K562 (cell line): ENCODE measurements around the gene SLC6A8. TPM values are rescaled to one million over a fixed set of nuclear protein-coding genes. Genes with fewer than 3 reads are reported as not detected.

Experiments used
- ARHGAP35 ChIP-seq: fragments of 450-650 bp; IDR thresholded peaks from 2 replicates; pipeline ENCODE4 v1.6.1; 2018; ENCODE audit not compliant: partially characterized antibody
- CHD4 ChIP-seq: fragments of 200-600 bp; sonication (generic); IDR thresholded peaks from 3 replicates; pipeline ENCODE4 v1.6.1; 2012; ENCODE audit warnings: low read depth, mild to moderate bottlenecking, mixed read lengths, low read length, inconsistent platforms; ENCODE audit not compliant: insufficient read depth, insufficient replicate concordance, poor library complexity, severe bottlenecking
- DIDO1 ChIP-seq: fragments of 450-650 bp; IDR thresholded peaks from 2 replicates; pipeline ENCODE4 v1.6.1; 2016; ENCODE audit warnings: low read depth, missing biosample characterization, missing genetic modification characterization
- ETV1 ChIP-seq: fragments of 450-650 bp; conservative IDR thresholded peaks from 2 replicates; pipeline ENCODE4 v1.6.1; 2016; ENCODE audit warnings: missing genetic modification characterization, control low read depth, low read depth, missing compliant biosample characterization
- FOSL1 ChIP-seq: fragments of 200-800 bp; sonication (Bioruptor generic); conservative IDR thresholded peaks from 2 replicates; pipeline ENCODE4 v1.6.1; 2016; ENCODE audit warnings: missing genetic modification characterization, missing compliant biosample characterization
- HNRNPL ChIP-seq: fragments of 200-400 bp; formaldehyde crosslinking; IDR thresholded peaks from 2 replicates; pipeline ENCODE4 v1.6.1; 2017; ENCODE audit warnings: low read depth, mild to moderate bottlenecking, low read length
- MAFK ChIP-seq: IDR thresholded peaks from 2 replicates; pipeline ENCODE4 v1.6.1; 2011; ENCODE audit warnings: low read length, improper control_type of control experiment
- MAX ChIP-seq: sonication (generic); formaldehyde crosslinking; IDR thresholded peaks from 2 replicates; pipeline ENCODE4 v1.9.0; 2022; ENCODE audit warnings: mild to moderate bottlenecking, missing genetic modification reagents
- RNF219 ChIP-seq: fragments of 250-450 bp; sonication (Bioruptor Pico); IDR thresholded peaks from 2 replicates; pipeline ENCODE4 v1.5.0; 2022; ENCODE audit warnings: mild to moderate bottlenecking
- SAP30 ChIP-seq: fragments of 200-600 bp; sonication (generic); IDR thresholded peaks from 2 replicates; pipeline ENCODE4 v1.6.1; 2012; ENCODE audit warnings: borderline replicate concordance, low read depth, mild to moderate bottlenecking, moderate library complexity, low read length, control low read depth, inconsistent platforms; ENCODE audit not compliant: insufficient read depth, poor library complexity, severe bottlenecking
- VEZF1 ChIP-seq: fragments of 200-800 bp; sonication (Bioruptor generic); IDR thresholded peaks from 2 replicates; pipeline ENCODE4 v1.6.1; 2017; ENCODE audit warnings: missing genetic modification characterization, missing compliant biosample characterization
- ZC3H8 ChIP-seq: fragments of 450-650 bp; IDR thresholded peaks from 2 replicates; pipeline ENCODE4 v1.6.1; 2017
- ZNF174 ChIP-seq: fragments of 250-450 bp; sonication (Bioruptor Pico); IDR thresholded peaks from 2 replicates; pipeline ENCODE4 v1.4.0; 2020; ENCODE audit warnings: mild to moderate bottlenecking
- ZNF3 ChIP-seq: fragments of 250-450 bp; sonication (Bioruptor Pico); IDR thresholded peaks from 2 replicates; pipeline ENCODE4 v1.5.0; 2021; ENCODE audit warnings: mild to moderate bottlenecking, moderate library complexity
- polyA plus RNA-seq, 8 experiments: library from polyadenylated mRNA; depleted of rRNA in 4 of 8; stranded (reverse) in 5 of 8; unstranded in 3 of 8; fragments of >200 nt; fragmentation: Nextera tagmentation in 2 of 8; fragmentation: Illumina TruSeq in 1 of 8; extraction: Ambion mirVana in 2 of 8; extraction: Trizol in 1 of 8; gene quantifications; 2 replicates each; pipeline versions ENCODE4 v1.2.1 to v1.2.3, GENCODE V29; 2011 to 2014; ENCODE audit warnings: inconsistent platforms in 1 of 8, missing spikeins in 1 of 8
- total RNA-seq, 7 experiments: library from RNA; depleted of rRNA in 6 of 7; stranded (reverse); fragments of >200 nt in 6 of 7; fragmentation: Illumina TruSeq in 2 of 7; extraction: Trizol in 2 of 7; gene quantifications; 2 replicates each; pipeline versions ENCODE4 v1.2.1 to v1.2.3, GENCODE V29; 2011 to 2021; ENCODE audit warnings: low replicate concordance in 1 of 7
- TF ChIP-seq, protein P1 (sequence below), 2 experiments: IDR thresholded peaks; 2 replicates each; pipeline ENCODE4 v1.6.1; 2012; ENCODE audit warnings: improper control_type of control experiment in 2 of 2, low read depth in 2 of 2, low read length in 2 of 2, borderline replicate concordance in 1 of 2
- TF ChIP-seq, protein P2 (sequence below): fragments of 250-450 bp; sonication (Bioruptor Pico); IDR thresholded peaks from 2 replicates; pipeline ENCODE4 v1.4.0; 2020; ENCODE audit warnings: mild to moderate bottlenecking, moderate library complexity

Gene SLC6A8
- total and polyA plus RNA-seq, 9 of the 15 experiments (the other 6 are each of a cell fraction or from before 2014, with no cell fraction given): 0.68 to 144 (median 34.3) TPM

GRCh38 chrX:153726286-153727122 is 38.8 kb downstream of the SLC6A8 start (continued):
- TF ChIP-seq VEZF1 (CRISPR knock-in tag): peak; percentile 79
- no peak for TF ChIP-seq SAP30
- TF ChIP-seq, protein P1, sequence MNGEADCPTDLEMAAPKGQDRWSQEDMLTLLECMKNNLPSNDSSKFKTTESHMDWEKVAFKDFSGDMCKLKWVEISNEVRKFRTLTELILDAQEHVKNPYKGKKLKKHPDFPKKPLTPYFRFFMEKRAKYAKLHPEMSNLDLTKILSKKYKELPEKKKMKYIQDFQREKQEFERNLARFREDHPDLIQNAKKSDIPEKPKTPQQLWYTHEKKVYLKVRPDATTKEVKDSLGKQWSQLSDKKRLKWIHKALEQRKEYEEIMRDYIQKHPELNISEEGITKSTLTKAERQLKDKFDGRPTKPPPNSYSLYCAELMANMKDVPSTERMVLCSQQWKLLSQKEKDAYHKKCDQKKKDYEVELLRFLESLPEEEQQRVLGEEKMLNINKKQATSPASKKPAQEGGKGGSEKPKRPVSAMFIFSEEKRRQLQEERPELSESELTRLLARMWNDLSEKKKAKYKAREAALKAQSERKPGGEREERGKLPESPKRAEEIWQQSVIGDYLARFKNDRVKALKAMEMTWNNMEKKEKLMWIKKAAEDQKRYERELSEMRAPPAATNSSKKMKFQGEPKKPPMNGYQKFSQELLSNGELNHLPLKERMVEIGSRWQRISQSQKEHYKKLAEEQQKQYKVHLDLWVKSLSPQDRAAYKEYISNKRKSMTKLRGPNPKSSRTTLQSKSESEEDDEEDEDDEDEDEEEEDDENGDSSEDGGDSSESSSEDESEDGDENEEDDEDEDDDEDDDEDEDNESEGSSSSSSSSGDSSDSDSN (IDR thresholded peaks at IDR 0.05; ENCODE audit: borderline replicate concordance in 1 of 2, low read depth in 2 of 2, low read length in 2 of 2): 0 out of 4 replicates have a peak, but pooled peaks of 1 of the 2 experiments have one; percentile 45
- TF ChIP-seq FOSL1: peak; percentile 56; the same call in 1 of the 2 replicates
- no peak for TF ChIP-seq CHD4
- TF ChIP-seq MAX (CRISPR knock-in tag): peak; percentile 50
- TF ChIP-seq ETV1 (tag): 0 out of 2 replicates have a peak, but pooled peaks have one; percentile 33
- no peak for TF ChIP-seq ZNF174 (CRISPR knock-in tag)
- TF ChIP-seq HNRNPL: no peak
- TF ChIP-seq MAFK: peak; percentile 15; the same call in 1 of the 2 replicates
- no peak for TF ChIP-seq ZNF3 (CRISPR knock-in tag)
- no peak for TF ChIP-seq ARHGAP35
- no peak for TF ChIP-seq RNF219 (CRISPR knock-in tag)
- TF ChIP-seq, protein P2, sequence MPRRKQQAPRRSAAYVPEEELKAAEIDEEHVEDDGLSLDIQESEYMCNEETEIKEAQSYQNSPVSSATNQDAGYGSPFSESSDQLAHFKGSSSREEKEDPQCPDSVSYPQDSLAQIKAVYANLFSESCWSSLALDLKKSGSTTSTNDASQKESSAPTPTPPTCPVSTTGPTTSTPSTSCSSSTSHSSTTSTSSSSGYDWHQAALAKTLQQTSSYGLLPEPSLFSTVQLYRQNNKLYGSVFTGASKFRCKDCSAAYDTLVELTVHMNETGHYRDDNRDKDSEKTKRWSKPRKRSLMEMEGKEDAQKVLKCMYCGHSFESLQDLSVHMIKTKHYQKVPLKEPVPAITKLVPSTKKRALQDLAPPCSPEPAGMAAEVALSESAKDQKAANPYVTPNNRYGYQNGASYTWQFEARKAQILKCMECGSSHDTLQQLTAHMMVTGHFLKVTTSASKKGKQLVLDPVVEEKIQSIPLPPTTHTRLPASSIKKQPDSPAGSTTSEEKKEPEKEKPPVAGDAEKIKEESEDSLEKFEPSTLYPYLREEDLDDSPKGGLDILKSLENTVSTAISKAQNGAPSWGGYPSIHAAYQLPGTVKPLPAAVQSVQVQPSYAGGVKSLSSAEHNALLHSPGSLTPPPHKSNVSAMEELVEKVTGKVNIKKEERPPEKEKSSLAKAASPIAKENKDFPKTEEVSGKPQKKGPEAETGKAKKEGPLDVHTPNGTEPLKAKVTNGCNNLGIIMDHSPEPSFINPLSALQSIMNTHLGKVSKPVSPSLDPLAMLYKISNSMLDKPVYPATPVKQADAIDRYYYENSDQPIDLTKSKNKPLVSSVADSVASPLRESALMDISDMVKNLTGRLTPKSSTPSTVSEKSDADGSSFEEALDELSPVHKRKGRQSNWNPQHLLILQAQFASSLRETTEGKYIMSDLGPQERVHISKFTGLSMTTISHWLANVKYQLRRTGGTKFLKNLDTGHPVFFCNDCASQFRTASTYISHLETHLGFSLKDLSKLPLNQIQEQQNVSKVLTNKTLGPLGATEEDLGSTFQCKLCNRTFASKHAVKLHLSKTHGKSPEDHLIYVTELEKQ (CRISPR knock-in tag): no peak
- TF ChIP-seq ZC3H8: no peak
- TF ChIP-seq DIDO1: no peak
